Endometrial microvascular endothelial cells (primary cell): ENCODE data around the gene HINT1. TPM values are rescaled to one million over a fixed set of nuclear protein-coding genes. Genes with fewer than 3 reads are reported as not detected.

Experiments used
- in situ Hi-C: cut with HindIII; loops from 2 replicates; pipeline ENCODE4 v1.10.0; 2017; ENCODE audit warnings: low sequenced_read_pairs, low pct_unique_long_range_greater_than_20kb; ENCODE audit errors: inconsistent ontology term
- total RNA-seq: library from RNA; depleted of rRNA; stranded (reverse); fragments of >200 nt; gene quantifications from one replicate; pipeline ENCODE4 v1.2.3, GENCODE V29; 2015; ENCODE audit errors: inconsistent ontology term

HINT1 gene
- total RNA-seq, 1 donor from 2014 or later, result 235 TPM

DNA sequence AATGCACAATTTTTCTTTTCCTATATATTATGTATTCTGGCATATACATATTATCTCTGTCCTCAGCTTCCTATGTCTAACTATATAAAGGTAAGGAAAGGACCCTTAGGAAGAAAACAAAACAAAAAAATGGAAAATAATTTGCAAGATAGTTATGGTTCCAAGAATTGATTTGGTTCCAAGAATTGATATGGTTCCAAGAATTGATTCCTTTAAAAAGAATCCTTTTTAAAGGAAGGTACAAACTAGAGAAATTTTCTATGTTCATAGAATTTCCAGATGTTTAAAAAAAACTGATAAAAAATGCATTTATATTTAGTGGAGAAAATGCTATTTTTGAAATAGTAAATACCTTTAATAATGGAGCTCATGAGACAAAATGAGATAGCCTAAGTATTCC is 17.8 kb upstream of the HINT1 start:
- in situ Hi-C loops, result no loop called here

DNA sequence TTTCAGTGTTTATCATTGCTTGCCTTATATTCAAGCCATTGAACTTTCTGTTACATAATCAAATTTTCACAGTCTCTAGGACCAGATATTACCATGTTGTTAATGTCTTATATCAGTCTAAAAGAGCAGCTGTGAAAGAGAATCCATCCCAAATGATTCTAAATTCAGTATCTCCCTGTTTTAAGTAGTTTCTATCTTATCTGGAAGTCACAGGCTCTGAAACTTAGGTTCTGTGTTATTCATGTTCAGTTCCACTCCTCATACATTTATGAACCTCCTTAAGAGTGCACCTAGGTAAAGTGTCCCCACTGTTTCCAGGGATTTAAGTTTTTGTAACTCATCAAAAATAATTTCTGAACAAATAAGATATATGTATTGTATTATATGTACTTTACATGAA is 15.4 kb upstream of the HINT1 start:
- in situ Hi-C loops, result no loop called here

DNA sequence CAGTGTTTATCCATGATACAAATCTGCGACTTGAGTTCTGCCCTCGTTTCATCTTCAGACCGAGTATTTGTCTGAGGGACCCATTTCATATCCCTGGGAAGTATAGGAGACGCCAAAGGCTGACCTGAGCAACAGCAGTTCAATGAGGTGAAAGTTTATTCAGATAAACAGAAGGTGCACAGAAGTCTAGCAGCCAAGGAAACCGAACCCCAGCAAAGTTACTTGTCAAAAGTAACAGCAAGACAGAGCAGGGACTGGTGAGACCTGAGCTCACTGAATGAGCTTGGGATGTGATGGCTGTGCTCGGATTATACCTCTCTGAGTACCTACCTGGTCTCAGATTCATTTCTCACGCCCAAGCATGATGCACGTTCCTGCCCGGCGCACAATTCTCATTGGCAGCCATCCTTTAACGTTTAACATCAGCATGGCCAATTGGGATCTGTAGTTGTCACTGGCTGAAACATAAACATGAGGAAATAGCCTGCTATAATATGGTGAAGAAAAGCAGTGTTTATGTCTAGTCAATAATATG is 6.3 kb upstream of the HINT1 start:
- in situ Hi-C loops, result loop anchor here (25.0 kb wide), 1 partner anchor 91 kb away; the partner anchor contains the start of gene CDC42SE2

DNA sequence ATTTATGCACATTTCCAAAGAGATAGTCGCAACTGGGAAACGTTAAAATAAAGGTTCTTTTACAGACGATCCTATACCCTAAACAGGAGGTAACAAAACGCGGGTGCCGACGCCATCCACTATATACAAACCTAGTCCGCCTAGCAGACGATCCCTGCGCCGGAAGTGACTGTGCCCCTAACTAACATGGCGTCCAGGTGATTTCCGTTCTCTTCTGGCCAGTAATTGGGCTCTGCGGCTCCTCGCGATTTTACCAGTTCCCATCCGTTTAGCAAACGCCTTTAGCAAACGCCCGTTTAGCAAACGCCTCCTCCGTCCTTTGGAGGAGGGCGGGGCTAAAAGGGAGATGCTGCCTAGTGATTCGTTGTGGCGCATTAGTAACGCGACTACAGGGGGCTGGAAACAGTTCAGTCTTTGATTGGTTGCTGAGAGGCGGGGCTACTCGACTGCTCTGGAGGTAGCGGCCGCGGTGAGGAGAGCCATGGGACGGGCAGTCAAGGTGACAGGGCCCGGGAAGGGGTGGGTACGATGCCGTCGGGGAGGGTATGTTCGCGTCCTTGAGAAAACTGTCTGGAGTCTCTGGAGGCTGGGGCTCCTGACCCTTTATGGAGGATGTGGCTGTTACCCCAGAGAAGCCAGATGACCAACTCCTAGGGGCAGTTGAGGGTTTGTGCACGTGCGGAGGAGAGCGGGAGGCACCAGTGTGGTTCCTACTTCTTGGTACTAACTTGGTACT is 5.7 kb upstream of the HINT1 start, which contains the start of gene LYRM7:
Gene LYRM7, plus strand, starts transcription at position 405 of the 736 bp plus-strand sequence. Its CDS starts 77 bp downstream, at position 482.
- in situ Hi-C loops, result loop anchor here (25.0 kb wide), 1 partner anchor 92 kb away; the partner anchor contains the start of gene CDC42SE2

DNA sequence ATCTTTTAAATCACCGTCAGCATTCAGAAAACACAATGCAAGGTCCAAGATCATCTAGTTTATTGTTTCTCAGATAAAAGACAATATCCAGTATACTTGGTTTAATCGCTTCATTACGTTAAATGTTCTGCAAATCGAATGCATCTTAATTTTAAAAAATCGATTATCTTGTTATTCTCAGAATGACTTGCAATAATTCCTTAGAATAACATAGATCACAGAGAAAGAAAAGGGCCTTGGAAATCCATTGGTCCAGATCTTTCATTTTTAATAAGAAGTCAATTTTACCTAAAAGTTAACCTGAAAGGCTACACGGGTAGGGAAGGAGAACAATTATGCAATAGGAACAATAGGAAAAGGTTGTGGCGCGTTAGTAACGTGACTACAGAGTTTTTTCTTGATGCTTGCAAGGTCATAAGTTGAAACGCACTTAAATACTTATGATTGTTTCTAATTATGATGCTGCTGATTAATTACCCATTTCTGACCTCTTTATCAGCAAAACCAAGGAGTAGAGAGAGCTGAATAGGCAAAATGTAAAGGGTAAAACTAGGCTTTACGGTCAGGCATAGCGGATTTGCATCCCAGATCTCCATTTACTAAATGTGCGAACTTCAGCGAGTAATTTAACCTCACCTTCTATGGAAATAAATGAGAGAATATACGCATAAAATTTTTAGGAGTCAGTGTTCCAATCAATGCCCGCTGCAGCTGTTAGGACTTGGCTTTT is 4.9 kb upstream of the HINT1 start:
- in situ Hi-C loops, result loop anchor here (25.0 kb wide), 1 partner anchor 92 kb away; the partner anchor contains the start of gene CDC42SE2

DNA sequence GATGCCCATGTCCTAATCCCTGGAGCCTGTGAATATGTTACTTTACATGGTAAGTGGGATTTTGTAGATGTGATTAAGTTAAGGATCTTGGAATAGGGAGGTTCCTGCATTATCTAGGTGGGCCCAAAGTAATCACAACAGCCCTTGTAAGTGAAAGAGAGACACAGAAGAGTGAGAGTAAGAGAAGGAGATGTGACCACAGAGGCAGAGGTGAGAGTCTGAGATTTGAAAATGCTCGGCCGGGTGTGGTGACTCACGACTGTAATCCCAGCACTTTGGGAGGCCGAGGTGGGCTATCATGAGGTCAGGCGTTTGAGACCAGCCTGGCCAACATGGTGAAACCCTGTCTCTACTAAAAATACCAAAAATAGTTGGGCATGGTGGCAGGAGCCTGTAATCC is 2.6 kb upstream of the HINT1 start:
- in situ Hi-C loops, result loop anchor here (25.0 kb wide), 1 partner anchor 95 kb away; the partner anchor contains the start of gene CDC42SE2

DNA sequence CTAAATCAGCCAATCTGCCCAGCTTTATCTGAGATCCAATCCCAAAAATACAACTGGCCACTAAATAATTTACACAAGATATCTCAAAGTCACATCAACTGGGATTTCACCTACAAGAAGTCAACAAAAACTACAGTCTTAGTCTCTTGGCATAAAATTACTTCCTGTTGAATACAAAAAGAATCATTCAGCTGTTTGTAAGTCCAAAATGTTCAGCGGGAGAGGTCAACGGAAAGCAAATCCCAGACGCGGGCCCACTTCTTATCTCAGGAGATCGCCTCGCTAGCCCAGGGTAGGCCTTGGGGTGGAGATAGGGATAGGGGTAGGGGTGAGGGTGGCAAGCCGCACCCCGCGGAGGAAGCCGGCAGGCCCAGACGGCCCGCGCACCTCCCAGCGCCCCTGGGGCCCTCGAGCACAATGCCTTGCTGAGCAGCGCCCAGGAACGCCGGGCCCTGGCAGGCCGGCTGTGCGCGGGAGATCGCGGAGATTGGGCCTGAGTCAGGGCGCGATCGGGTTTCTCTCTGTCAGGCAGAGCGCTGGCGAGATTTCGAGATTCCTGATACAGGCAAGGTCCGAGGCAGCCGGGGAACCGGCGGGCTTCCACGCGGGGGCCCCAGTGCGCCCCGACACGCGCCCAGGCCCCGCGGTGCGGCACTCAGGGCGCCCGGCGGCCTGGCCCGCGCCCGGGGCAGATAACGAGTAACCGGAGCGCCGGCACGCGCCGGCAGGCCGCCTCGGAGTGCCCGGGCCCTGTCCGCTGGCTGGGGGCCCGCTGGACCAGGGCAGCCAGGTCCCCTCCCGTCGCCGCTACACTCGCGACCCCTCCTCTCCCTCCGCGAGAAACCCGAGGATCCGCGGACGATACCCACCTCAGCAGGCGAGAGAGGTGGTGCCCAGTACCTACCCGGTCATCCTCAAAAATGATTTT is 601 bp downstream of the HINT1 start:
- in situ Hi-C loops, result loop anchor here (25.0 kb wide), 1 partner anchor 98 kb away; the partner anchor contains the start of gene CDC42SE2

DNA sequence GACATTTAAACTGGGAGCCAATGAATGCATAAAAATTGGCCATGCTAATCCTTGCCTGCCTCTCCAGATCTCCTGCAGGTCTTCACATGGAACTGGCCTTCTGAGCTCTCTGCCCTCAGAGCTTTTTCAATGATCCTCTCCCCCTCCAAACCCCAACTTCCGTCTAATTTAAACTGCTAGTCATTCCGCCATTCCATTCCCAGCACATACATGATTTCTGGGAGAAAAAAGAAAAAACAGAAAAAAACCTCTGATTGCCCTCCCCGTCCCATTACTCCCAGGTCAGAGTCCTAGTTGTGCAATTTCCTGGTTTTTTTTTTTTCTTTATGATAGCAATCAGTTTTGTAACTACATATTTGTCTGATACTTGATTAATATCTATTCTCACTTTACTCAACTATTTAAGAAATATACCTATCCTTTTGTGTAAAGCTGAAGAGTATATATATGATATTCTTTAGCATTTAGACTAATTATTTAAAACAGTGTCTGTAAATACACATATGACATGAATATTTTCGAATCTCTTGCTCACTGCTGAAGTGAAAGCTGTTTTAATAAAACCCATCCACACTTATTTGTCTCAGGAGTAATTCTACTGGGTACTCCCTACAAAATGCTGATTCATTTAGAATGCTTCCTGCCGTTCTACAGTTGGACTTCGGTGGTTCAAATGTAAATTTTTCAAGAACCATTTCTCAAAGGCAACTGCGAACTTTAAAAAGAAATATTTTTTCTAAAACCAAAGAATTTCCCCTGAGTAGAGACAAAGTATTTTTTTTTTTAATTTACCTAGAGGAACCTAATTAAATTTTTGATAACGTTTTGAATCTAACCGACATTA is 1.6 kb downstream of the HINT1 start:
- in situ Hi-C loops, result loop anchor here (25.0 kb wide), 1 partner anchor 99 kb away; the partner anchor contains the start of gene CDC42SE2

DNA sequence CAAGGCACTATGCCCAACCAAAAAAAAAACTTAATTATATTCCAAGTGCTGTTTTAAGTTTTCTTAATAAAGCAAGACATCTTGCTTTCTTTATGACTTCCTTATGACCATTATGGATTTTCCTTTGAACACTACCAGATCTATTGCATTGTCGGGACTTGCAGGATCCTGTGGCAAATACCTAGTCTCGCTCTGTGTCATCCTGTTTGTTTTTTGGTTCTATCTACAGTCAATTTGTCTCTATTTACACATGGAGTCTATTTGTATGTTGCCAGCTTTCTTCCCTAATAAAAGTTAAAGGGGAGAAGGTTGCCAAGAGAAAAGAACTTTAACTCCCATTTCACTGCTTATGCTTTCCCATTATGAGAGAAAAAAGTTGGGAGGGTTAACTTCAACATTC is 4.9 kb downstream of the HINT1 start:
- in situ Hi-C loops, result loop anchor here (25.0 kb wide), 1 partner anchor 102 kb away; the partner anchor contains the start of gene CDC42SE2

DNA sequence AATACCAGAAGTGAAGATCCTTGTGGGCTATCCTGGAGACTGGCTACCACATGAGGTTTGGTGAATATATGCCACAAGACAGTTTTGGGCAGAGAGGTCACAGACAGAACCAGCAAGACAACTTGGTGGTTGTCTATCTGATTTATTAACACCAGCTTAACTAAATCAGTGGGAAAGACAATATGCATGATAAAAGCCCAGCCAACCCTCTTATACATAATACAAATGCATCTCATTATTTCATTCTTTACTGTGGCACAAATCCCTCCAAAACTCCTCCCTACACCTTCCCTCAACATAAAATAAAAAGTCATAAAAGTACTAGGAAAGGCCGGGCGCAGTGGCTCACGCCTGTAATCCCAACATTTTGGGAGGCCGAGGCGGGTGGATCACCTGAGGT is 8.1 kb downstream of the HINT1 start:
- in situ Hi-C loops, result loop anchor here (25.0 kb wide), 1 partner anchor 105 kb away; the partner anchor contains the start of gene CDC42SE2

DNA sequence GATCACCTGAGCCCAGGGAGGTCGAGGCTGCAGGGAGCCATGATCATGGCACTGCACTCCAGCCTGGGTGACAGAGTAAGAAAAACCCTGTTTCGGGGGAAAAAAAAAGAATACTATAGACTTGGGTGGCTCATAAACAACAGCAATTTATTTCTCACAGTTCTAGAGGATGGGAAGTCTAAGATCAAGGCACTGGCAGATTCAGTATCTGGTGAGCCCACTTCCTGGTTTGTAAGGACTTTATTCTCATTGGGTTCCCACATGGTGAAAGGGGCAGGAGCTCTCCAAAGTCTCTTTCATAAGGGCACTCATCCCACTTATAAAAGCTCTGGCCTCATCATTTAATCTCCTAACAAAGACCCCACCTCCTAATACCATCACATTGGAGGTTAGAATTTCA is 8.7 kb downstream of the HINT1 start:
- in situ Hi-C loops, result loop anchor here (25.0 kb wide), 1 partner anchor 106 kb away; the partner anchor contains the start of gene CDC42SE2

DNA sequence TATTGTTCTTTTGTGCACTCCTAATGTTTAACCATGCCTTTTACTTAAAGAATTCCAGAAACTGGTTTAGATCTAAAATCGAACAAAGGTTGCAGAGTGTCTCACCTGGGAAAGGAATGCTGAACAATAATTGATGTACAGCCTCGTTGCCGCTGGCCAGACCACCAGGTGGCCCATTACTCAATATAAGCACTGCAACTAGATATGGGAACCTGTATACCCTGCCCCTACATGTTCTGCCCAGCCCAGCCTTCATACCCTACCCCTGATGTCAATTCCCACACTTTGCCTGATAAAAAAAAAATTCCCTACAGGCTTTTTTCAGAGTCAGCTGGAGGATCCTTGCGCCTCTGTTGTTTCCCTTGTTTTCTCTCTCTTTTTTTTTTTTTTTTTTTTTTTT is 13.8 kb downstream of the HINT1 start:
- in situ Hi-C loops, result loop anchor here (25.0 kb wide), 1 partner anchor 111 kb away; the partner anchor contains the start of gene CDC42SE2

DNA sequence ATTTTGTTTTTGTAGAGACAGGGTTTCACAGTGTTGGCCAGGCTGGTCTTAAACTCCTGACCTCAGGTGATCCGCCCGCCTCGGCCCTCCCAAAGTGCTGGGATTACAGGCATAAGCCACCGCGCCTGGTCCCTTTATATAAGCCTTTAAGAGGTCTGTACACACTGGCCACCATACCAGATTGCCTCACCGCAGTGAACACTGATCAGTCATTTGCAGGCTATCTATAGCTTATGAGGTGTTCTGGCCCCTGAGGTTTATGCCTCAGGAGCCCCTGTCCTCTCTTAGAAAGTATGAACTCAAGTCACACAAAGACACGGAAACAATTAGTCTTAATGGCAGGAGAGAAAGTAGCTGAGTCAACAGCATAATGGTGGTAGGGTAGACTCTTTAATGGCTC is 14.6 kb downstream of the HINT1 start:
- in situ Hi-C loops, result loop anchor here (25.0 kb wide), 1 partner anchor 112 kb away; the partner anchor contains the start of gene CDC42SE2

DNA sequence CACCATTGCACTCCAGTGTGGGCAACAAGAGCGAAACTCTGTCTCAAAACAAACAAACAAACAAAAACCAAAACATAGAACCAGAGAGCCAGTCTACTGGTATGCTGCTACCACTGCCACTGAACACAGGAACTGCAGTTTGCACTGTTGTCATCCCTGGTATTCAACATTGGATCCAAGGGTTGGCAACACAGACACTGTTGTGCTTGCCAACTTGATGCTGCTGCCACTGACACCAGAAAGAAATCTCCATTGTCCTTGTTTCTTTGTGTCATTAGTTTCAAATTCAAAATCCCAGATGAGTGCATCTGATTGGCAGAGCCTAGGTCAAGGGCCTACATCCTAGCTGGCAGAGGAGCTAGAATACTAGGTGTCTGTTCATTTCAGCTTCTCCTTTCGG is 16.2 kb downstream of the HINT1 start:
- in situ Hi-C loops, result no loop called here

DNA sequence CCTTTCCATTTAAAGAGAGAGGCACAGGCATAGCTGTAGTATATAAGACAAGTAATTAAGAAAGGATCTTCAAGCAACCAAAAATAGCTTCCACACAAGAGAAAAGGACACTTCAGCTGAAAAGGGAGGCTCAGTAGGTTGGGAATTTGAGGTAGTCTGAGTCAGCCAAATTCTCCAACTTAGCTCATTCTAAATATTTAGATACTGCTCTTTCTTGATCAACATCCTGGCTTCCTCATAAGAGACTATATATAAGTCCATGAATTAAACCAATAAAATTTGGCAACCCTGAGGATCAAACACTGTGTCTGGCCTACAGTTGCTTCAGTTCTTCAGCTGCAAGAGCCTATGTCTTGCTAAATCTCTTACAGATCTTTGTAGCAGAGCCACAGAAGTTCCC is 17.8 kb downstream of the HINT1 start:
- in situ Hi-C loops, result no loop called here

DNA sequence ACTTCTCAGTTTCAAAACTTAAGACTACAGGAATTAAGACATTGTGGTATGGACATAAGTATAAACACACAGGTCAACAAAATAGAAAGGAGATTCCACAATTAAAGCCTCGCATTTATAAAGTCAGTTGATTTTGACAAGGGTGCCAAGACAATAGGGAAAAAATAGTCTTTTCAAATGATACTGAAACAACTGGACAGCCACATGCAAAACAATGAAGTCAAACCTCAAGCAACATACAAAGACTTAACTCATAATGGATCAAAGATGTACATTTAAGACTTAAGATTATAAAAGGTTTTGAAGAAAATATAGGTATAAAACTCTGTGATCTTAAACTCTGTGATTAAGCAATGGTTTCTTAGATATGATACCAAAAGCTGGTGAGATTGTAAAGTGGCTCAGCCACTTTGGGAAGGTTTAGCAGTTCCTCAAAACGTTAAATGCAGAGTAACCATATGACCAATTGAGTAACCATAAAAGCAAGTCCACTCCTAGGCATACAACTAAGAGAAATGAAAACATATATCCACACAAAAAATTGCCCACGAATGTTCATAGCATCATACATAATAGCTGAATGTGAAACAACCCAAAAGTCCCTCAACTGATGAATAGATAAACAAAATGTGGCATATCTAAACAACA is 22.0 kb downstream of the HINT1 start:
- in situ Hi-C loops, result no loop called here

DNA sequence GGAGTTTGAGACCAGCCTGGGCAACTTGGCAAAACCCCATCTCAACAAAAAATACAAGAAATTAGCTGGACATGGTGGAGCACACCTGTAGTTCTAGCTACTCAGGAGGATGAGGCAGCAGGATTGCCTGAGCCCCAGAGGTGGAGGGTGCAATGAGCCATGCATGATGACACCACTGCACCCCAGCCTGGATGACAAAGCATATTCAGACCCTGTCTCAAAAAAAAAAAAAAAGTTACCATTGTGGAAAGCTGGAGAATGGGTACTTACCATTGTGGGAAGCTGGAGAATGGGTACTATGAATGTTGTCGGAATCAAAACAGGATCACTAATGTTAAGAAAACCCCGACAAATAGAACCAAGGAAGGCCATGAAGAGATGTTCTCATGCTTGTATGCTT is 25.7 kb downstream of the HINT1 start:
- in situ Hi-C loops, result no loop called here
